H1 (cell line): ENCODE results near the gene CUX1. TPM values are rescaled to one million over a fixed set of nuclear protein-coding genes. Genes with fewer than 3 reads are reported as not detected.

ENCODE experiments used
- CTCF ChIA-PET: fragments of 300-600 bp; sonication (Branson Sonifier 250); formaldehyde crosslinking; loops from one replicate; lab custom pipeline; 2021; ENCODE audit not compliant: partially characterized antibody; lab: Charles Lee
- POLR2A ChIA-PET: fragments of 300-600 bp; sonication (Branson Sonifier 250); formaldehyde crosslinking; loops from one replicate; lab custom pipeline; 2021; ENCODE audit warnings: inconsistent platforms; ENCODE audit not compliant: partially characterized antibody; lab: Charles Lee
- DNase-seq, 2 experiments: peaks; one replicate each; pipeline versions ENCODE4 v3.0.0 to v3.0.0-alpha.2; 2010 to 2022; ENCODE audit warnings: low spot score in 2 of 2, low read depth in 1 of 2, mixed read lengths in 1 of 2
- FAIRE-seq: peaks from 2 replicates; lab custom pipeline; 2011; peaks lifted over from hg19 to GRCh38; lab: Jason Lieb, UNC
- H2AFZ ChIP-seq: 2 replicates; pipeline ENCODE4 v1.8.1; 2012; ENCODE audit warnings: low read length, inconsistent platforms
- H2AK5ac ChIP-seq: 2 replicates; pipeline ENCODE4 v1.6.1; 2013; ENCODE audit warnings: low read depth, low read length
- H2BK120ac ChIP-seq: replicated peaks from 2 replicates; pipeline ENCODE3; 2013; ENCODE audit warnings: low read depth, low read length, inconsistent platforms
- H2BK12ac ChIP-seq: 2 replicates; pipeline ENCODE4 v1.6.1; 2013; ENCODE audit warnings: low read depth, low read length
- H2BK15ac ChIP-seq: 2 replicates; pipeline ENCODE4 v1.6.1; 2013; ENCODE audit warnings: low read length
- H2BK20ac ChIP-seq: 2 replicates; pipeline ENCODE4 v1.6.1; 2013; ENCODE audit warnings: low read length
- H2BK5ac ChIP-seq: 2 replicates; pipeline ENCODE4 v1.6.1; 2013; ENCODE audit warnings: low read depth, low read length
- H3K14ac ChIP-seq: 2 replicates; pipeline ENCODE4 v1.6.1; 2013; ENCODE audit warnings: inconsistent platforms; ENCODE audit not compliant: insufficient read length
- H3K18ac ChIP-seq: 2 replicates; pipeline ENCODE4 v1.6.1; 2013; ENCODE audit warnings: low read length; ENCODE audit errors: extremely low read depth
- H3K23ac ChIP-seq: 2 replicates; pipeline ENCODE4 v1.6.1; 2013; ENCODE audit warnings: inconsistent platforms; ENCODE audit not compliant: insufficient read length
- H3K23me2 ChIP-seq: 2 replicates; pipeline ENCODE4 v1.6.1; 2013; ENCODE audit warnings: low read depth, low read length
- H3K27ac ChIP-seq: 2 replicates; pipeline ENCODE4 v1.6.1; 2011; ENCODE audit warnings: low read depth, low read length, inconsistent platforms
- H3K27me3 ChIP-seq, 4 experiments: replicated peaks in 1 of 4; 1 replicate in 1 of 4; 2 replicates in 3 of 4; pipeline versions ENCODE4 v1.6.1 to v1.8.1; 2011 to 2013; ENCODE audit warnings: low read length in 3 of 4, mild to moderate bottlenecking in 3 of 4, inconsistent platforms in 2 of 4, mixed read lengths in 2 of 4, moderate library complexity in 1 of 4; ENCODE audit not compliant: control insufficient read depth in 3 of 4, insufficient read depth in 3 of 4; ENCODE audit errors: extremely low read depth in 1 of 4
- H3K36me3 ChIP-seq, 4 experiments: 2 replicates each; pipeline versions ENCODE4 v1.6.1 to v1.8.1; 2011 to 2013; ENCODE audit warnings: mild to moderate bottlenecking in 4 of 4, low read length in 3 of 4, moderate library complexity in 2 of 4, control low read depth in 1 of 4, inconsistent platforms in 1 of 4; ENCODE audit not compliant: insufficient read depth in 4 of 4, control insufficient read depth in 2 of 4
- H3K4ac ChIP-seq: replicated peaks from 2 replicates; pipeline ENCODE3; 2013; ENCODE audit warnings: low read length, low read depth, mixed read lengths, inconsistent platforms; ENCODE audit not compliant: insufficient read length
- H3K4me1 ChIP-seq, 4 experiments: replicated peaks in 1 of 4; 1 replicate in 1 of 4; 2 replicates in 3 of 4; pipeline versions ENCODE4 v1.6.1 to v1.8.1; 2011 to 2013; ENCODE audit warnings: low read length in 3 of 4, inconsistent platforms in 2 of 4, mixed read lengths in 1 of 4; ENCODE audit not compliant: insufficient read depth in 4 of 4, control insufficient read depth in 3 of 4
- H3K4me2 ChIP-seq, 2 experiments: 2 replicates each; pipeline versions ENCODE4 v1.6.1 to v1.8.1; 2011 to 2013; ENCODE audit warnings: low read depth in 2 of 2, low read length in 2 of 2, control low read depth in 1 of 2, inconsistent platforms in 1 of 2, mild to moderate bottlenecking in 1 of 2; ENCODE audit not compliant: insufficient read depth in 1 of 2
- H3K4me3 ChIP-seq, 4 experiments: fragments of 200-600, 300-600 bp in 1 of 4; sonication (generic), shearing (Covaris generic), sonication (Bioruptor Twin) in 1 of 4; 2 replicates each; pipeline versions ENCODE4 v1.5.1 to v1.8.1; 2011 to 2016; ENCODE audit warnings: low read length in 4 of 4, low read depth in 3 of 4, control low read depth in 2 of 4, inconsistent platforms in 2 of 4, mild to moderate bottlenecking in 2 of 4, mixed read lengths in 1 of 4, moderate library complexity in 1 of 4; ENCODE audit not compliant: insufficient read depth in 2 of 4; ENCODE audit errors: extremely low read depth in 1 of 4
- H3K56ac ChIP-seq: replicated peaks from 2 replicates; pipeline ENCODE3; 2013; ENCODE audit warnings: low read depth, mild to moderate bottlenecking, mixed read lengths, low read length, inconsistent platforms; ENCODE audit not compliant: insufficient read length
- H3K79me1 ChIP-seq: 2 replicates; pipeline ENCODE4 v1.6.1; 2013; ENCODE audit warnings: low read depth, low read length, control low read depth
- H3K79me2 ChIP-seq, 2 experiments: 2 replicates each; pipeline versions ENCODE4 v1.6.1 to v1.8.1; 2012 to 2013; ENCODE audit warnings: low read length in 2 of 2, mild to moderate bottlenecking in 2 of 2, inconsistent platforms in 1 of 2; ENCODE audit not compliant: insufficient read depth in 2 of 2, control insufficient read depth in 1 of 2
- H3K9ac ChIP-seq, 4 experiments: replicated peaks in 1 of 4; 1 replicate in 1 of 4; 2 replicates in 3 of 4; pipeline versions ENCODE4 v1.6.1 to v1.8.1; 2011 to 2013; ENCODE audit warnings: low read depth in 3 of 4, low read length in 3 of 4, control low read depth in 2 of 4, mild to moderate bottlenecking in 2 of 4, moderate library complexity in 2 of 4, inconsistent platforms in 1 of 4; ENCODE audit errors: extremely low read depth in 1 of 4
- H3K9me3 ChIP-seq, 2 experiments: 2 replicates each; pipeline versions ENCODE4 v1.6.1 to v1.8.1; 2012 to 2013; ENCODE audit warnings: mild to moderate bottlenecking in 2 of 2, moderate library complexity in 2 of 2, control low read depth in 1 of 2, inconsistent platforms in 1 of 2, low read depth in 1 of 2, low read length in 1 of 2, mixed read lengths in 1 of 2; ENCODE audit not compliant: insufficient read depth in 2 of 2
- H4K20me1 ChIP-seq, 2 experiments: replicated peaks in 1 of 2; 2 replicates each; pipeline versions ENCODE3 to v1.8.1; 2011 to 2013; ENCODE audit warnings: inconsistent platforms in 2 of 2, low read length in 2 of 2, mild to moderate bottlenecking in 1 of 2; ENCODE audit not compliant: insufficient read depth in 2 of 2, control insufficient read depth in 1 of 2
- H4K5ac ChIP-seq: 2 replicates; pipeline ENCODE4 v1.6.1; 2013; ENCODE audit warnings: low read length, low read depth, mixed read lengths, inconsistent platforms; ENCODE audit not compliant: insufficient read length
- H4K8ac ChIP-seq: 2 replicates; pipeline ENCODE4 v1.8.0; 2013; ENCODE audit warnings: mild to moderate bottlenecking, moderate library complexity, low read length, inconsistent platforms; ENCODE audit not compliant: insufficient read depth; ENCODE audit errors: extremely low read depth
- H4K91ac ChIP-seq: replicated peaks from 2 replicates; pipeline ENCODE3; 2013; ENCODE audit warnings: low read length, mixed read lengths, inconsistent platforms; ENCODE audit not compliant: insufficient read length
- CBX8 ChIP-seq: fragments of 300-800, 300-1000 bp; sonication (generic); IDR thresholded peaks from 2 replicates; pipeline ENCODE4 v1.7.1; 2016; ENCODE audit warnings: low read depth, low read length, borderline replicate concordance
- GABPA ChIP-seq: IDR thresholded peaks from 2 replicates; pipeline ENCODE4 v1.6.1; 2011; ENCODE audit warnings: mild to moderate bottlenecking, low read length, moderate library complexity, borderline replicate concordance; ENCODE audit not compliant: insufficient read depth
- RBBP5 ChIP-seq: IDR thresholded peaks from 2 replicates; pipeline ENCODE4 v1.7.1; 2012; ENCODE audit warnings: low read depth, mild to moderate bottlenecking, inconsistent platforms, low read length, moderate library complexity, borderline replicate concordance
- TAF7 ChIP-seq: optimal IDR thresholded peaks from 2 replicates; pipeline ENCODE3; 2011; ENCODE audit warnings: low read depth, mild to moderate bottlenecking, inconsistent platforms, low read length, moderate library complexity, borderline replicate concordance
- WGBS, 2 experiments: shearing (Covaris generic) in 1 of 2; methylation state at CpG; one replicate each; pipeline versions ENCODE4 v1.1.6 to v1.1.7; 2013 to 2015; ENCODE audit warnings: low lambda C conversion rate in 2 of 2, mixed read lengths in 2 of 2, inconsistent platforms in 1 of 2, low coverage in 1 of 2, missing lambda C conversion rate in 1 of 2; ENCODE audit not compliant: insufficient replicate concordance in 2 of 2, insufficient coverage in 1 of 2, insufficient read length in 1 of 2; ENCODE audit errors: extremely low coverage in 1 of 2, missing lambda C conversion rate in 1 of 2; 5-methylcytosine and 5-hydroxymethylcytosine counted together
- polyA plus RNA-seq, 7 experiments: library from polyadenylated mRNA; depleted of rRNA in 3 of 7; stranded (reverse) in 5 of 7; unstranded in 2 of 7; fragments of >200 nt in 5 of 7; fragments of 200-250 nt in 2 of 7; gene quantifications; 1 replicate in 5 of 7; 2 replicates in 1 of 7; 4 replicates in 1 of 7; pipeline versions ENCODE4 v1.2.1 to v1.2.3, GENCODE V29; 2011 to 2013; ENCODE audit warnings: missing spikeins in 2 of 7, mixed read lengths in 2 of 7
- total RNA-seq: library from RNA; stranded (reverse); fragmentation: NEBNext Ultra II Directional; extraction: Animal tissue kit (Norgen Biotek cat#: 25700); gene quantifications from 2 replicates; pipeline ENCODE4 v1.2.1, GENCODE V29; 2021

Gene CUX1
- total and polyA plus RNA-seq, 2 of the 8 experiments (the other 6 are each of a cell fraction or from before 2014, with no cell fraction given) = 21.6 to 65.9 TPM

- H3K36me3 ChIP-seq = no peaks in the 10 kb centered on the region
- H2BK15ac ChIP-seq = no peak overlapping the region
- H3K27ac ChIP-seq = no peak overlapping the region
- no peak overlapping the region for H2BK20ac ChIP-seq
- peaks cover 0 to 7% of the 10 kb centered on the region in 2 experiments; a peak in 2 of 4 replicates for H3K79me2 ChIP-seq
- H2BK120ac ChIP-seq = no peak overlapping the region
- no peak overlapping the region for H3K4me3 ChIP-seq
- H3K4ac ChIP-seq = no peak overlapping the region
- peaks cover 2% of the 10 kb centered on the region; the same call in 1 of the 2 replicates for H3K79me1 ChIP-seq
- H2AFZ ChIP-seq = no peak overlapping the region
- WGBS, 2 experiments = 90% methylated on average over 2 of the region's 2 CpGs; no CpG with 5 or more reads in 1 of the 2 experiments
- H4K8ac ChIP-seq = no peak overlapping the region
- no peaks in the 10 kb centered on the region for H3K27me3 ChIP-seq
- no peak overlapping the region for H4K5ac ChIP-seq
- H3K14ac ChIP-seq = no peak overlapping the region
- peaks cover 4 to 8% of the 10 kb centered on the region in 2 experiments; a peak in 2 of 4 replicates for H3K9me3 ChIP-seq
- H3K18ac ChIP-seq = no peak overlapping the region
- no peak for DNase-seq
- CTCF ChIA-PET = interaction anchor here (0.6 to 1.8 kb wide), 6 partner anchors 9 to 693 kb away, joined by 3 to 7 read pairs (median 4); no protein-coding TSS in a partner anchor
- POLR2A ChIA-PET = interaction anchor here (0.8 kb wide), 1 partner anchor 12 kb away, joined by 3 read pairs; no protein-coding TSS in a partner anchor
- no peak overlapping the region for H2BK5ac ChIP-seq
- H3K9ac ChIP-seq = no peak overlapping the region
- H4K20me1 ChIP-seq = peaks cover 0 to 3% of the 10 kb centered on the region in 2 experiments
- H3K23ac ChIP-seq = no peak overlapping the region
- FAIRE-seq = no peak
- H2BK12ac ChIP-seq = no peak overlapping the region
- no peak overlapping the region for H4K91ac ChIP-seq
- H3K56ac ChIP-seq = no peak overlapping the region
- H3K4me1 ChIP-seq = no peaks in the 10 kb centered on the region; a peak in 1 of 7 replicates
- no peaks in the 10 kb centered on the region for H3K23me2 ChIP-seq
- TF ChIP-seq CBX8 (no peak), GABPA (no peak), RBBP5 (no peak), TAF7 (no peak)
- H3K4me2 ChIP-seq = no peak overlapping the region
- H2AK5ac ChIP-seq = no peak overlapping the region
These were observed 238.0 kb downstream of the CUX1 start for GRCh38 chr7:102055181-102055976.
